HL-60 (cell line): ENCODE data around the gene AMN.

Source experiments
- DNase-seq, 2 experiments: peaks; one replicate each; pipeline ENCODE4 v3.0.0-alpha.2; 2010 to 2020; ENCODE audit warnings: low read depth in 1 of 2, low spot score in 1 of 2
- H3K27ac ChIP-seq: fragments of 250-450 bp; sonication (Bioruptor Pico); replicated peaks from 2 replicates; pipeline ENCODE4 v1.5.1; 2020; ENCODE audit warnings: mild to moderate bottlenecking, moderate library complexity
- H3K27me3 ChIP-seq: fragments of 250-450 bp; sonication (Bioruptor Pico); 2 replicates; pipeline ENCODE4 v1.5.1; 2021; ENCODE audit warnings: mild to moderate bottlenecking, moderate library complexity; ENCODE audit not compliant: insufficient read depth, poor library complexity, severe bottlenecking
- H3K4me3 ChIP-seq: replicated peaks from 2 replicates; pipeline ENCODE4 v1.5.1; 2011; ENCODE audit warnings: mild to moderate bottlenecking, control low read depth, low read length; ENCODE audit not compliant: insufficient read depth
- CTCF ChIP-seq: IDR thresholded peaks from one replicate; pipeline ENCODE4 v1.5.1; 2011; ENCODE audit warnings: low read length, control low read depth, inconsistent platforms; ENCODE audit not compliant: insufficient read depth
- GABPA ChIP-seq: IDR thresholded peaks from 2 replicates; pipeline ENCODE4 v1.6.1; 2012; ENCODE audit warnings: low read depth
- POLR2AphosphoS5 ChIP-seq: IDR thresholded peaks from 2 replicates; pipeline ENCODE4 v1.6.1; 2012; ENCODE audit warnings: low read depth
- REST ChIP-seq: IDR thresholded peaks from 2 replicates; pipeline ENCODE4 v1.6.1; 2012; ENCODE audit warnings: low read depth; ENCODE audit not compliant: insufficient replicate concordance
- SPI1 ChIP-seq: IDR thresholded peaks from 2 replicates; pipeline ENCODE4 v1.6.1; 2012; ENCODE audit warnings: low read depth, mild to moderate bottlenecking, borderline replicate concordance
- long read RNA-seq: library from polyadenylated mRNA; unstranded; transcript quantifications from one replicate; pipeline ENCODE4 v2.0.0, GENCODE V29; 2020

The AMN gene
- long read RNA-seq = 0 reads

- DNase-seq = no peak
- no peak for TF ChIP-seq GABPA
- no peak for TF ChIP-seq POLR2AphosphoS5
- no peak for TF ChIP-seq SPI1
- no peak for TF ChIP-seq REST
- no peak for TF ChIP-seq CTCF
- Histone ChIP-seq H3K4me3 (no peak within 1 kb of the TSS), H3K27ac (no peak within 1 kb of the TSS), H3K27me3 (peaks cover 30% of the 10 kb centered on the region)
Observed at GRCh38 chr14:102922490-102923200, at the start of gene AMN. Gene AMN, plus strand, starts transcription at chr14:102922663. Its CDS starts 26 bp downstream, at chr14:102922689.

- Histone ChIP-seq H3K27ac (no peak overlapping the region), H3K4me3 (no peak overlapping the region), H3K27me3 (no peaks in the 10 kb centered on the region)
- no peak for DNase-seq
- TF ChIP-seq POLR2AphosphoS5 = no peak
- no peak for TF ChIP-seq SPI1
- TF ChIP-seq REST = no peak
Observed at GRCh38 chr14:102873131-102873530, 49.3 kb upstream of the AMN start.

- no peaks in the 10 kb centered on the region for H3K27me3 ChIP-seq
- H3K27ac ChIP-seq = no peak overlapping the region
- H3K4me3 ChIP-seq = no peak overlapping the region
- DNase-seq = no peak
- TF ChIP-seq REST (no peak), CTCF (no peak), GABPA (no peak), SPI1 (no peak), POLR2AphosphoS5 (no peak)
Observed at GRCh38 chr14:102873546-102874061, 48.9 kb upstream of the AMN start.
